ELF-1 (cell line): ENCODE results near the gene EXOC5.
"Not testable (repeated sequence)": the region's sequence is repeated elsewhere in the genome, so short reads cannot be mapped to it uniquely, and the experiment has no call there.

Experiments
- DNase-seq: peaks from one replicate; pipeline ENCODE4 v3.0.0-alpha.2; 2016; ENCODE audit warnings: low read depth, low spot score

Gene EXOC5

GRCh38 chr14:57259672-57260071, 9.0 kb downstream of the EXOC5 start:
- DNase-seq: no peak

- DNase-seq: not testable (repeated sequence)
Observed at GRCh38 chr14:57258221-57258620, 10.5 kb downstream of the EXOC5 start.

- DNase-seq: no peak
Observed at GRCh38 chr14:57254884-57255283, 13.8 kb downstream of the EXOC5 start.

GRCh38 chr14:57246933-57247657, 21.6 kb downstream of the EXOC5 start:
- no peak for DNase-seq

- DNase-seq: no peak
Observed at GRCh38 chr14:57245941-57246340, 22.8 kb downstream of the EXOC5 start.

- no peak for DNase-seq
Observed at GRCh38 chr14:57244106-57244505, 24.6 kb downstream of the EXOC5 start.

GRCh38 chr14:57243320-57243719, 25.4 kb downstream of the EXOC5 start:
- no peak for DNase-seq

GRCh38 chr14:57240115-57240514, 28.6 kb downstream of the EXOC5 start:
- not testable (repeated sequence) for DNase-seq

GRCh38 chr14:57232006-57232405, 36.7 kb downstream of the EXOC5 start:
- DNase-seq: no peak

- DNase-seq: not testable (repeated sequence)
Observed at GRCh38 chr14:57228320-57228719, 40.4 kb downstream of the EXOC5 start.

GRCh38 chr14:57227083-57227482, 41.6 kb downstream of the EXOC5 start:
- DNase-seq: no peak

- DNase-seq: no peak
Observed at GRCh38 chr14:57221931-57222330, 46.8 kb downstream of the EXOC5 start.

- no peak for DNase-seq
Observed at GRCh38 chr14:57212919-57213318, 55.8 kb downstream of the EXOC5 start.

GRCh38 chr14:57209561-57209960, 59.1 kb downstream of the EXOC5 start:
- no peak for DNase-seq

GRCh38 chr14:57205938-57206337, 62.8 kb downstream of the EXOC5 start:
- DNase-seq: no peak

- DNase-seq: not testable (repeated sequence)
Observed at GRCh38 chr14:57202672-57203071, 66.0 kb downstream of the EXOC5 start.

GRCh38 chr14:57199921-57200320, 68.8 kb downstream of the EXOC5 start:
- no peak for DNase-seq

- DNase-seq: no peak
Observed at GRCh38 chr14:57189070-57189469, 79.6 kb downstream of the EXOC5 start.

- peak; percentile 29 for DNase-seq
Observed at GRCh38 chr14:57182760-57183503, 85.8 kb downstream of the EXOC5 start.

GRCh38 chr14:57179273-57179672, 89.4 kb downstream of the EXOC5 start:
- no peak for DNase-seq

- DNase-seq: no peak
Observed at GRCh38 chr14:57174466-57174865, 94.2 kb downstream of the EXOC5 start.

- DNase-seq: no peak
Observed at GRCh38 chr14:57171903-57172302, 96.8 kb downstream of the EXOC5 start.

- no peak for DNase-seq
Observed at GRCh38 chr14:57171363-57171762, 97.3 kb downstream of the EXOC5 start.
